Small intestine (tissue), 7 donors: ENCODE measurements around the gene TSFM. TPM values are rescaled to one million over a fixed set of nuclear protein-coding genes. Genes with fewer than 3 reads are reported as not detected.

Source experiments
- DNase-seq, 2 donors: peaks; one replicate each; pipeline versions ENCODE4 v3.0.0 to v3.0.0-alpha.2; 2013
- FAIRE-seq: peaks from 2 replicates; lab custom pipeline; 2012; peaks lifted over from hg19 to GRCh38; lab: Jason Lieb, UNC
- H3K27ac ChIP-seq, 3 donors: one replicate each; pipeline ENCODE4 v1.5.1; 2013; ENCODE audit warnings: low read length in 2 of 3, mild to moderate bottlenecking in 2 of 3, control low read depth in 1 of 3, inconsistent platforms in 1 of 3, low read depth in 1 of 3, moderate library complexity in 1 of 3
- H3K27me3 ChIP-seq, 3 donors: one replicate each; pipeline ENCODE4 v1.6.1; 2013; ENCODE audit warnings: low read length in 3 of 3, inconsistent platforms in 1 of 3; ENCODE audit not compliant: control insufficient read depth in 3 of 3, insufficient read depth in 3 of 3
- H3K36me3 ChIP-seq, 3 donors: one replicate each; pipeline ENCODE4 v1.6.1; 2013; ENCODE audit warnings: low read length in 3 of 3, inconsistent platforms in 1 of 3, low read depth in 1 of 3, mild to moderate bottlenecking in 1 of 3, moderate library complexity in 1 of 3; ENCODE audit not compliant: control insufficient read depth in 3 of 3, insufficient read depth in 2 of 3
- H3K4me1 ChIP-seq, 3 donors: one replicate each; pipeline ENCODE4 v1.6.1; 2013; ENCODE audit warnings: low read length in 2 of 3, inconsistent platforms in 1 of 3, low read depth in 1 of 3, mild to moderate bottlenecking in 1 of 3, moderate library complexity in 1 of 3; ENCODE audit not compliant: control insufficient read depth in 3 of 3, insufficient read depth in 2 of 3
- H3K4me3 ChIP-seq, 3 donors: one replicate each; pipeline ENCODE4 v1.5.1; 2013; ENCODE audit warnings: low read length in 3 of 3, control low read depth in 1 of 3, inconsistent platforms in 1 of 3, low read depth in 1 of 3, mild to moderate bottlenecking in 1 of 3, moderate library complexity in 1 of 3
- H3K9me3 ChIP-seq, 2 donors: one replicate each; pipeline ENCODE4 v1.6.1; 2013; ENCODE audit warnings: low read depth in 1 of 2, low read length in 1 of 2; ENCODE audit not compliant: control insufficient read depth in 2 of 2, insufficient read depth in 1 of 2
- WGBS, 3 donors: extraction: QIAGEN DNeasy Blood & Tissue Kit; methylation state at CpG; one replicate each; pipeline ENCODE4 v1.1.7; 2013; 5-methylcytosine and 5-hydroxymethylcytosine counted together
- polyA plus RNA-seq, 4 donors: library from polyadenylated mRNA; stranded (reverse) in 3 of 4; unstranded in 1 of 4; fragments of 200-250 nt in 3 of 4; fragments of 120-200 nt in 1 of 4; gene quantifications; one replicate each; pipeline versions ENCODE4 v1.2.1 to v1.2.3, GENCODE V29; 2013
- donor health status: healthy with polysubstance abuse.
- donor health status: control.
- donor health status: control.
- donor health status: Bipolar disorder and iron deficiency.
- donor health status: healthy.

The TSFM gene
- polyA plus RNA-seq, 4 donors: 22.4 to 52.4 (median 35.4) TPM

GRCh38 chr12:57737467-57738460 is 44.8 kb upstream of the TSFM start:
- H3K9me3 ChIP-seq: peaks cover 0 to 6% of the 10 kb centered on the region in 2 donors
- peaks cover 3 to 95% (median 8%) of the 10 kb centered on the region in 3 donors for H3K27me3 ChIP-seq
- no peaks in the 10 kb centered on the region for H3K36me3 ChIP-seq
- H3K27ac ChIP-seq: no peak overlapping the region
- DNase-seq (no peak), FAIRE-seq (no peak)
- 12 to 34% (median 27%) methylated on average over 52 to 110 of the region's 110 CpGs for WGBS, 3 donors
- no peaks in the 10 kb centered on the region for H3K4me1 ChIP-seq
- H3K4me3 ChIP-seq: peak overlapping the region in 1 of 3 donors; percentile 13

GRCh38 chr12:57738661-57739237 is 43.8 kb upstream of the TSFM start, which contains the start of gene AGAP2:
TSS of gene AGAP2 (minus strand) at chr12:57738742. CDS start at chr12:57738246, 496 bp downstream.
- WGBS, 3 donors: 11 to 29% (median 23%) methylated on average over 24 to 36 of the region's 36 CpGs
- DNase-seq (no peak), FAIRE-seq (no peak)
- Histone ChIP-seq H3K36me3 (no peaks in the 10 kb centered on the region), H3K9me3 (peaks cover 0 to 6% of the 10 kb centered on the region in 2 donors), H3K4me1 (no peaks in the 10 kb centered on the region), H3K27ac (no peak within 1 kb of the TSS), H3K4me3 (peak within 1 kb of the TSS in 2 of 3 donors; percentile 13), H3K27me3 (peaks cover 3 to 86% (median 8%) of the 10 kb centered on the region in 3 donors)

- Histone ChIP-seq H3K36me3 (no peaks in the 10 kb centered on the region), H3K27me3 (peaks cover 3 to 79% (median 8%) of the 10 kb centered on the region in 3 donors), H3K4me1 (peaks cover under 1 to 3% (median 3%) of the 10 kb centered on the region in 3 donors), H3K27ac (no peak overlapping the region), H3K9me3 (peaks cover 0 to 6% of the 10 kb centered on the region in 2 donors), H3K4me3 (no peak overlapping the region)
- DNase-seq: no peak
- no peak for FAIRE-seq
- WGBS, 3 donors: 19 to 36% (median 34%) methylated on average over 7 of the region's 7 CpGs
Observed at GRCh38 chr12:57739387-57739786, 43.2 kb upstream of the TSFM start.

GRCh38 chr12:57739914-57740538 is 42.6 kb upstream of the TSFM start:
- Histone ChIP-seq H3K9me3 (peaks cover 0 to 6% of the 10 kb centered on the region in 2 donors), H3K27ac (no peak overlapping the region), H3K4me3 (no peak overlapping the region), H3K36me3 (no peaks in the 10 kb centered on the region), H3K27me3 (peaks cover 3 to 73% (median 8%) of the 10 kb centered on the region in 3 donors), H3K4me1 (peaks cover 2 to 3% (median 3%) of the 10 kb centered on the region in 3 donors)
- 30 to 45% (median 40%) methylated on average over 9 to 10 of the region's 10 CpGs for WGBS, 3 donors
- FAIRE-seq (no peak), DNase-seq (no peak)

GRCh38 chr12:57740656-57741412 is 41.8 kb upstream of the TSFM start:
- WGBS, 3 donors: 57 to 68% (median 60%) methylated on average over 5 of the region's 5 CpGs
- Histone ChIP-seq H3K27ac (no peak overlapping the region), H3K27me3 (peaks cover 3 to 65% (median 8%) of the 10 kb centered on the region in 3 donors), H3K4me3 (peak overlapping the region in 1 of 3 donors; percentile 46), H3K36me3 (no peaks in the 10 kb centered on the region), H3K9me3 (peaks cover 0 to 6% of the 10 kb centered on the region in 2 donors), H3K4me1 (peaks cover 4 to 7% (median 6%) of the 10 kb centered on the region in 3 donors)
- FAIRE-seq: no peak
- peak in 1 of 2 donors; percentile 64 for DNase-seq

- Histone ChIP-seq H3K9me3 (peaks cover 0 to 5% of the 10 kb centered on the region in 2 donors), H3K36me3 (no peaks in the 10 kb centered on the region), H3K27me3 (peaks cover 3 to 59% (median 7%) of the 10 kb centered on the region in 3 donors), H3K4me3 (peak overlapping the region in 1 of 3 donors; percentile 46), H3K4me1 (peaks cover 5 to 7% (median 6%) of the 10 kb centered on the region in 3 donors), H3K27ac (no peak overlapping the region)
- WGBS, 3 donors: 45 to 65% (median 56%) methylated on average over 1 of the region's 1 CpG
- DNase-seq: no peak
- no peak for FAIRE-seq
Observed at GRCh38 chr12:57741413-57741789, 41.2 kb upstream of the TSFM start.

GRCh38 chr12:57741844-57742738 is 40.5 kb upstream of the TSFM start:
- Histone ChIP-seq H3K27me3 (peaks cover 3 to 52% (median 5%) of the 10 kb centered on the region in 3 donors), H3K36me3 (peaks cover 0 to 5% (median 0%) of the 10 kb centered on the region in 3 donors), H3K4me3 (peak overlapping the region in 1 of 3 donors; percentile 46), H3K9me3 (peaks cover 0 to 2% of the 10 kb centered on the region in 2 donors), H3K4me1 (peaks cover 5 to 7% (median 6%) of the 10 kb centered on the region in 3 donors), H3K27ac (peak overlapping the region in 1 of 3 donors; percentile 42)
- FAIRE-seq (no peak), DNase-seq (peak in 1 of 2 donors; percentile 52)
- WGBS, 3 donors: 39 to 42% (median 41%) methylated on average over 14 of the region's 14 CpGs
